ENCODE data around the gene RND3.

DNA sequence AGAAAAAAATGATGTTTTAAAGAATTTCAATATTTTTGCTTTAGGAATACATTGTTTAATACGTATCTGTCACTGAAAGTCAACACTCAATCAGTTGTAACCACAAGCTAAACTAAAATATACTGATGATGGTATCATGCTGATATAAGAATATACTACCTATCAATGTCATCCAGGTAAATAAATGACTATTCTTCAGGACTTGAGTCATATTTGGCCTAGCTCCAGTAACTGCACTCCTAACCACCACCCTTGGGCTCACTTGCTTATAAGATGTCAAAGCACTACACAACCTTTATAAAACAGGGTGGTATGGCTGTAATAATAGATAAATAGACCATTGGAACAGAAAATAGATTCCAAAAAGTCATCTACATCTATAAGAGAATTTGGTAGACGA is 48.8 kb downstream of the RND3 start:
- TF ChIP-seq CTBP1 (IDR thresholded peaks at IDR 0.05; ENCODE audit: borderline replicate concordance): no peak
- TF ChIP-seq TARDBP (IDR thresholded peaks at IDR 0.05): no peak
- no peak for TF ChIP-seq FOXM1 (IDR thresholded peaks at IDR 0.05; ENCODE audit: borderline replicate concordance)
- no peak for TF ChIP-seq SP1 (IDR thresholded peaks at IDR 0.05)
- no peak for TF ChIP-seq BHLHE40 (IDR thresholded peaks at IDR 0.05; ENCODE audit: borderline replicate concordance)
- TF ChIP-seq FOXA1 (IDR thresholded peaks at IDR 0.05): no peak
